ENCODE measurements around the gene FURIN. TPM values are rescaled to one million over a fixed set of nuclear protein-coding genes. Genes with fewer than 3 reads are reported as not detected.

Gene FURIN
- total and polyA plus RNA-seq, 9 of the 15 experiments (the other 6 are each of a cell fraction or from before 2014, with no cell fraction given) = 0.92 to 99.9 (median 34.8) TPM

- TF ChIP-seq REST (IDR thresholded peaks at IDR 0.05; ENCODE audit: borderline replicate concordance) (no peak), REST (CRISPR knock-in tag; IDR thresholded peaks at IDR 0.05; ENCODE audit: low read depth) (no peak), SUPT5H (IDR thresholded peaks at IDR 0.05) (no peak), ZBTB33 (CRISPR knock-in tag; IDR thresholded peaks at IDR 0.05) (peak; percentile 95), CBX1 (IDR thresholded peaks at IDR 0.05; ENCODE audit: low read depth) (no peak), XRCC5 (IDR thresholded peaks at IDR 0.05; ENCODE audit: low read depth, low read length) (no peak), ZNF511 (CRISPR knock-in tag; IDR thresholded peaks at IDR 0.05) (no peak), ZFX (CRISPR knock-in tag; IDR thresholded peaks at IDR 0.05) (no peak), TAF9B (IDR thresholded peaks at IDR 0.05; ENCODE audit: partially characterized antibody) (no peak), FOXA1 (IDR thresholded peaks at IDR 0.05; ENCODE audit: borderline replicate concordance) (no peak), ETV5 (CRISPR knock-in tag; IDR thresholded peaks at IDR 0.05; ENCODE audit: low read depth) (no peak), JUND (IDR thresholded peaks at IDR 0.05; ENCODE audit: borderline replicate concordance, low read depth, low read length) (peak; percentile 63; the same call in 1 of the 2 replicates), JUND (tag; IDR thresholded peaks at IDR 0.05; ENCODE audit: borderline replicate concordance, low read depth, low read length) (no peak; the same call in 2 of the 3 replicates), ZNF75A (CRISPR knock-in tag; IDR thresholded peaks at IDR 0.05) (no peak)
- TF ChIP-seq, protein P1, sequence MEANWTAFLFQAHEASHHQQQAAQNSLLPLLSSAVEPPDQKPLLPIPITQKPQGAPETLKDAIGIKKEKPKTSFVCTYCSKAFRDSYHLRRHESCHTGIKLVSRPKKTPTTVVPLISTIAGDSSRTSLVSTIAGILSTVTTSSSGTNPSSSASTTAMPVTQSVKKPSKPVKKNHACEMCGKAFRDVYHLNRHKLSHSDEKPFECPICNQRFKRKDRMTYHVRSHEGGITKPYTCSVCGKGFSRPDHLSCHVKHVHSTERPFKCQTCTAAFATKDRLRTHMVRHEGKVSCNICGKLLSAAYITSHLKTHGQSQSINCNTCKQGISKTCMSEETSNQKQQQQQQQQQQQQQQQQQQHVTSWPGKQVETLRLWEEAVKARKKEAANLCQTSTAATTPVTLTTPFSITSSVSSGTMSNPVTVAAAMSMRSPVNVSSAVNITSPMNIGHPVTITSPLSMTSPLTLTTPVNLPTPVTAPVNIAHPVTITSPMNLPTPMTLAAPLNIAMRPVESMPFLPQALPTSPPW (CRISPR knock-in tag; IDR thresholded peaks at IDR 0.05) = no peak
These were observed 3.9 kb upstream of the FURIN start (continued) for GRCh38 chr15:90864507-90864906.

Measured in K562 (cell line).